ENCODE measurements around the gene KAZN.

DNA sequence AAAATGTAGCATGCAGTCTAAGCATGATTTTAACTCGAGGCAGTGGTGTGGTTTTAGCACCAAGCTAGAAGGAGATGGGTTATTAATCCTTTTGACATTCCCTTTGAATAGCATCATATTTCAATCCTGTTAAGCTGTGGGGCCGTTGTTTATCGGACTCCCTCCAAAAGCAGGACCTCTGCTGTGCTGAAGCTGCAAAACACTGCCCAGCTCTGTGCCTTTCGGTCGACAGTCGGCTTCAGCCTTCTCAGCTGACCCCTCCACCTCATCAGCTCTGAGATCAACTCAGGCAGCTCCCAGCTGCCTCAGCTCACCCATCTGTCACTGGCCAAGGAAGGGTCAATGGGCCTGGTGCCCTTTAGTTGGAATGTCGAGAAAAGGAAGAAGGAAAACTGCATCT is 95.5 kb downstream of the KAZN start:
- no peak for TF ChIP-seq POLR2A (IDR thresholded peaks at IDR 0.05)
- TF ChIP-seq, protein P1, sequence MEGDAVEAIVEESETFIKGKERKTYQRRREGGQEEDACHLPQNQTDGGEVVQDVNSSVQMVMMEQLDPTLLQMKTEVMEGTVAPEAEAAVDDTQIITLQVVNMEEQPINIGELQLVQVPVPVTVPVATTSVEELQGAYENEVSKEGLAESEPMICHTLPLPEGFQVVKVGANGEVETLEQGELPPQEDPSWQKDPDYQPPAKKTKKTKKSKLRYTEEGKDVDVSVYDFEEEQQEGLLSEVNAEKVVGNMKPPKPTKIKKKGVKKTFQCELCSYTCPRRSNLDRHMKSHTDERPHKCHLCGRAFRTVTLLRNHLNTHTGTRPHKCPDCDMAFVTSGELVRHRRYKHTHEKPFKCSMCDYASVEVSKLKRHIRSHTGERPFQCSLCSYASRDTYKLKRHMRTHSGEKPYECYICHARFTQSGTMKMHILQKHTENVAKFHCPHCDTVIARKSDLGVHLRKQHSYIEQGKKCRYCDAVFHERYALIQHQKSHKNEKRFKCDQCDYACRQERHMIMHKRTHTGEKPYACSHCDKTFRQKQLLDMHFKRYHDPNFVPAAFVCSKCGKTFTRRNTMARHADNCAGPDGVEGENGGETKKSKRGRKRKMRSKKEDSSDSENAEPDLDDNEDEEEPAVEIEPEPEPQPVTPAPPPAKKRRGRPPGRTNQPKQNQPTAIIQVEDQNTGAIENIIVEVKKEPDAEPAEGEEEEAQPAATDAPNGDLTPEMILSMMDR (IDR thresholded peaks at IDR 0.05): no peak
